ENCODE results near the gene PTCH2. TPM values are rescaled to one million over a fixed set of nuclear protein-coding genes. Genes with fewer than 3 reads are reported as not detected.
"Not testable (repeated sequence)": the region's sequence is repeated elsewhere in the genome, so short reads cannot be mapped to it uniquely, and the experiment has no call there.

The PTCH2 gene
- total RNA-seq, 1 experiment from 2014 or later, result 0.83 TPM

DNA sequence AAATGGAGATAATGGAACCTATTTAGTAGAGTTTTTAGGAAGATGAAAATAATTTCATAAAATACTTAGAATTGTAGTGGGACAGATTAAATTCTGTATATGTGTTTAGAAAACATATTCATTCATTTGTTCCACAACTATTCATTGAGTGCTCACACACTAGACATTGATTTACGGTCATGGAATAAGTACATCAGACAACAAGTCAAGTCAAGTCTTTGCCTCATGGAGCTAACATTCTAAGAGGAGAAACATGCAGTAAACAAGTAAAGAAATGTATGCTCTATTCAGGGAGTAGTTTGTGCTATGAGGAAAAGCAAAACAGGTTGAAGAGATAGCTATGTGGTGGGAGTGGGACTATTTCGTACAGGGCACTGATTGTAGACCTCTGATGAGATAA is 25.7 kb downstream of the PTCH2 start:
- Histone ChIP-seq H3K27ac (no peak overlapping the region), H3K36me3 (ENCODE audit: low read depth) (no peaks in the 10 kb centered on the region), H2AFZ (no peak overlapping the region), H3K4me2 (no peak overlapping the region), H3K4me1 (replicated peaks; ENCODE audit: insufficient read depth) (peaks cover 31% of the 10 kb centered on the region), H3K4me3 (no peak overlapping the region), H3K9me3 (ENCODE audit: insufficient read depth, low read depth) (no peaks in the 10 kb centered on the region), H3K9me2 (ENCODE audit: insufficient read depth) (no peaks in the 10 kb centered on the region), H3K79me2 (ENCODE audit: low read depth) (no peaks in the 10 kb centered on the region), H4K20me1 (ENCODE audit: insufficient read depth) (no peaks in the 10 kb centered on the region), H3K27me3 (ENCODE audit: insufficient read depth, low read depth) (no peaks in the 10 kb centered on the region), H3F3A (ENCODE audit: insufficient read depth, low read depth) (peaks cover 42% of the 10 kb centered on the region)
- POLR2A ChIA-PET (ENCODE audit: unreplicated experiment), result interaction anchor here (0.6 kb wide), 2 partner anchors 19 to 1574 kb away, joined by 5 to 9 read pairs; no protein-coding TSS in a partner anchor
- BruUV-seq (replicated peaks), result no TSS peak
- CTCF ChIA-PET, result no interaction called here
- intact Hi-C loops (cut with micrococcal nuclease; ENCODE audit: unreplicated experiment), result no loop called here
- DNase-seq, result no peak
- no peak for TF ChIP-seq EZH2 (IDR thresholded peaks at IDR 0.05; ENCODE audit: low read depth)
- TF ChIP-seq, protein P1, sequence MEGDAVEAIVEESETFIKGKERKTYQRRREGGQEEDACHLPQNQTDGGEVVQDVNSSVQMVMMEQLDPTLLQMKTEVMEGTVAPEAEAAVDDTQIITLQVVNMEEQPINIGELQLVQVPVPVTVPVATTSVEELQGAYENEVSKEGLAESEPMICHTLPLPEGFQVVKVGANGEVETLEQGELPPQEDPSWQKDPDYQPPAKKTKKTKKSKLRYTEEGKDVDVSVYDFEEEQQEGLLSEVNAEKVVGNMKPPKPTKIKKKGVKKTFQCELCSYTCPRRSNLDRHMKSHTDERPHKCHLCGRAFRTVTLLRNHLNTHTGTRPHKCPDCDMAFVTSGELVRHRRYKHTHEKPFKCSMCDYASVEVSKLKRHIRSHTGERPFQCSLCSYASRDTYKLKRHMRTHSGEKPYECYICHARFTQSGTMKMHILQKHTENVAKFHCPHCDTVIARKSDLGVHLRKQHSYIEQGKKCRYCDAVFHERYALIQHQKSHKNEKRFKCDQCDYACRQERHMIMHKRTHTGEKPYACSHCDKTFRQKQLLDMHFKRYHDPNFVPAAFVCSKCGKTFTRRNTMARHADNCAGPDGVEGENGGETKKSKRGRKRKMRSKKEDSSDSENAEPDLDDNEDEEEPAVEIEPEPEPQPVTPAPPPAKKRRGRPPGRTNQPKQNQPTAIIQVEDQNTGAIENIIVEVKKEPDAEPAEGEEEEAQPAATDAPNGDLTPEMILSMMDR (conservative IDR thresholded peaks at IDR 0.05), result no peak

DNA sequence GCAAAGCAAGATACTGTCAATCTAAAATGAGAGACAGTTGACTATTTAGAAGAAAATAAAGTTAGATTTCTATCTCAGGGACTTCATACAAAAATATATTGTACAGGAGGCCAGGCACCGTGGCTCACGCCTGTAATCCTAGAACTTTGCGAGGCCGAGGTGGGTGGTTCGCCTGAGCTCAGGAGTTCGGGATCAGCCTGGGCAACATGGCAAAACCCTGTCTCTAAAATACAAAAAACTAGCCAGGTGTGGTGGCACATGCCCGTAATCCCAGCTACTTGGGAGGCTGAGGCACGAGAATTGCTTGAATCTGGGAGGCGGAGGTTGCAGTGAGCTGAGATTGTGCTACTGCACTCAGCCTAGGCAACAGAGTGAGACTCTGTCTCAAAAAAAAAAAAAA is 27.1 kb downstream of the PTCH2 start:
- H3K27me3 ChIP-seq (ENCODE audit: insufficient read depth, low read depth); H3K36me3 ChIP-seq (ENCODE audit: low read depth); H3K79me2 ChIP-seq (ENCODE audit: low read depth); DNase-seq; H2AFZ ChIP-seq; H3K4me3 ChIP-seq; H3K9me3 ChIP-seq (ENCODE audit: insufficient read depth, low read depth); H4K20me1 ChIP-seq (ENCODE audit: insufficient read depth); intact Hi-C loops (cut with micrococcal nuclease; ENCODE audit: unreplicated experiment); H3K9me2 ChIP-seq (ENCODE audit: insufficient read depth); BruUV-seq (replicated peaks); CTCF ChIA-PET: not testable (repeated sequence)
- H3K4me2 ChIP-seq, result 0 out of 2 replicates have a peak overlapping the region, but pooled peaks have one; percentile 44
- H3K27ac ChIP-seq, result peak overlapping the region; percentile 52; the same call in 1 of the 2 replicates
- peaks cover 43% of the 10 kb centered on the region for H3F3A ChIP-seq (ENCODE audit: insufficient read depth, low read depth)
- POLR2A ChIA-PET (ENCODE audit: unreplicated experiment), result interaction anchor here (0.6 kb wide), 1 partner anchor 75 kb away, joined by 12 read pairs; no protein-coding TSS in a partner anchor
- H3K4me1 ChIP-seq (replicated peaks; ENCODE audit: insufficient read depth), result peaks cover 44% of the 10 kb centered on the region

DNA sequence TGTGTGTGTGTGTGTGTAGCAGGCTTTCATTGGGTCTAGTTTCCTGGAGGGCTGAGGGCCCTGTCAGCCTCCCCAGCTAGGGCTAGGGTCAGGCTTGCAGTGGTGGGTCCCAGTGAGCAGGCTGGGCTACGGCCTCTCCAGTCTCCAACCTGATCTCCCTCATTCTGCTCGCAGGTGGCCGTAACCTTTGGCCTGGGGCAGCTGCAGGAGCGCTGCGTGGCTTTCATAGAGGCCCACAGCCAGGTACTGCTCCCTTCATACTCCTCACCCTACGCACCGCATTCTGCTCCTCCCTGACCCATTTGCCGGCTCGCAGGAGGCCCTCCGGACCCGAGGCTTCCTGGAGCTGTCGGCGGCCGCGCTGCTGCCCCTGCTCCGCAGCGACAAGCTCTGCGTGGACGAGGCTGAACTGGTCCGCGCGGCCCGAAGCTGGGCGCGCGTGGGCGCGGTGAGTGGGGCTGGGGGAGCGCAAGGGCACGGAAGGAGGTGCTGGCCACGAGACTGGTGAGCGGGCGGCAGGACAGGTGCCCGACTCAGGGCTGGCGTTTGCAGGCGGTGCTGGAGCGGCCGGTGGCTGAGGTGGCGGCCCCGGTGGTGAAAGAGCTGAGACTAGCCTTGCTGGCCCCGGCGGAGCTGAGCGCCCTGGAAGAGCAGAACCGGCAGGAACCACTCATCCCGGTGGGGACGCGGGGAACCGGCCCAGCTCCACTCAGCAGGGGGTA is 30.1 kb downstream of the PTCH2 start:
- no peaks in the 10 kb centered on the region for H3K27me3 ChIP-seq (ENCODE audit: insufficient read depth, low read depth)
- no peak overlapping the region for H3K4me2 ChIP-seq
- TF ChIP-seq, protein P1 (conservative IDR thresholded peaks at IDR 0.05), result no peak
- TF ChIP-seq EZH2 (IDR thresholded peaks at IDR 0.05; ENCODE audit: low read depth), result no peak
- intact Hi-C loops (cut with micrococcal nuclease; ENCODE audit: unreplicated experiment), result no loop called here
- POLR2A ChIA-PET (ENCODE audit: unreplicated experiment), result interaction anchor here (0.7 kb wide), 1 partner anchor 205 kb away, joined by 6 read pairs; no protein-coding TSS in a partner anchor
- H3K9me2 ChIP-seq (ENCODE audit: insufficient read depth), result no peaks in the 10 kb centered on the region
- no peaks in the 10 kb centered on the region for H4K20me1 ChIP-seq (ENCODE audit: insufficient read depth)
- H2AFZ ChIP-seq, result no peak overlapping the region
- no peaks in the 10 kb centered on the region for H3K36me3 ChIP-seq (ENCODE audit: low read depth)
- no peaks in the 10 kb centered on the region; the same call in 1 of the 2 replicates for H3K79me2 ChIP-seq (ENCODE audit: low read depth)
- H3F3A ChIP-seq (ENCODE audit: insufficient read depth, low read depth), result peaks cover 56% of the 10 kb centered on the region
- no peak overlapping the region for H3K27ac ChIP-seq
- CTCF ChIA-PET, result no interaction called here
- H3K9me3 ChIP-seq (ENCODE audit: insufficient read depth, low read depth), result no peaks in the 10 kb centered on the region
- no peak for DNase-seq
- H3K4me3 ChIP-seq, result no peak overlapping the region
- H3K4me1 ChIP-seq (replicated peaks; ENCODE audit: insufficient read depth), result peaks cover 58% of the 10 kb centered on the region
- no TSS peak for BruUV-seq (replicated peaks)
